GM20431 (cell line): ENCODE results near the gene LY86.
"Not testable (repeated sequence)": the region's sequence is repeated elsewhere in the genome, so short reads cannot be mapped to it uniquely, and the experiment has no call there.

Experiments used
- in situ Hi-C: fragments of 300-500 bp; cut with MseI, MboI; formaldehyde crosslinking; loops from one replicate; pipeline ENCODE4 v1.15.0; 2020; ENCODE audit warnings: low sequenced_read_pairs; ENCODE audit not compliant: unreplicated experiment

LY86 gene

DNA sequence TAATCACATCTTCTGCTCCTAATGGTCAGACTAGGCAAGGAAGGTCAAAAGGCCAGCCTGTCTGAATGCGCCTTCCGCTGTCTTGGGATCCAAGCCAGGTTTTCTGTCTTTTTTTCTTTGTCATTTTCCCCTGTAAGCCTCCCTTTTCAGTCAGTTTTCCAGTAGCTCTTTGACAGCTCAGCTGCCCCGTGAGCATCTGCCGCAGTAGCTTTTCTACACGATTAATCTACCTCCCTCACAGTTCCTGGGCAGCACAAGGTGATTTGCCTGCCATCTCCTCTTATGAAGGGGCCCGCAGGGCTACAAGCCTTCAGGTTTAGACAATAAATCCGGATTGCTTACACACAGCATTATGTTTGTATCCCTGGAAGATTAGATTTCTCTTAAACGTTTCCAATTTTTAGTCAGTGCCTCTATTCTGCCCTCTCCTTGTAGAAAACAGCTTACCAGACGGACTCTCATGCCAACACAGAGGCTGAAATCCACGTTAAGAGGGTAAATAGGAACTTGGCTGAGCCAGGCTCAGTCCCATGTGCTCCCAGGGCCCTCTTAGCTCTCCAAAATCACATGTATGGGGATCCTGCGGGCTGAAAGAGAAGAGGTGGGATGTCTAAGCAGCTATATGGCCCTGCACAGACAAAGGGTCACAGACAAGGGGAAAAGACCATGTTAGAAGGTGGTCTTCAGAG is 77.2 kb downstream of the LY86 start:
- in situ Hi-C loops = no loop called here

GRCh38 chr6:6670150-6670549 is 81.6 kb downstream of the LY86 start:
- in situ Hi-C loops = not testable (repeated sequence)

- in situ Hi-C loops = no loop called here
Measured at GRCh38 chr6:6674872-6675271, 86.4 kb downstream of the LY86 start.

DNA sequence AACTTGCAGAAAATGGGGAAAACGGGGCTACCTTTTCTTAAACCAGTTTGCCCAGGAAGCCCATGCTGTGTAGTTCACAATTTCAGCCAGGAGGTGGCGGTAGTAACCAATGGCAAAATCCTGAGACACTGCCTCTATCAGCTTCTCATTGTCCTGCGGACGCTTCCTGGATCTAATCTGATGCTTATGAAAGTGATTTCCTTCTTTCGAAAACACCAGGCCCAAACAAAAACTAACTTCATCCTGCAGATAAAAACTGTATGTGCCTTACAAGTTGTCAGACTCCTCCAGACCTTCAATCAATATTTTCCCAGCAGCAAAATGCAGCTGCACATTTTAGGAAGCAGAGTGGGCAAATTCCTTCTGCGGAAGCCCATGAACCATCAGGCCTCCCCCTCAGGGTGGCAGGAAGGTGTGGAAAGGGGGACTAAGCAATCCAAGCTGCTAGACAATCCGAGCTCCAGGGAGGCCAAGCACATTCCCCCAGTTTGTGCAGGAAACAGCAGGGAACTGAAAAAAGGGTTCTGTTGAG is 88.5 kb downstream of the LY86 start:
- in situ Hi-C loops = no loop called here

DNA sequence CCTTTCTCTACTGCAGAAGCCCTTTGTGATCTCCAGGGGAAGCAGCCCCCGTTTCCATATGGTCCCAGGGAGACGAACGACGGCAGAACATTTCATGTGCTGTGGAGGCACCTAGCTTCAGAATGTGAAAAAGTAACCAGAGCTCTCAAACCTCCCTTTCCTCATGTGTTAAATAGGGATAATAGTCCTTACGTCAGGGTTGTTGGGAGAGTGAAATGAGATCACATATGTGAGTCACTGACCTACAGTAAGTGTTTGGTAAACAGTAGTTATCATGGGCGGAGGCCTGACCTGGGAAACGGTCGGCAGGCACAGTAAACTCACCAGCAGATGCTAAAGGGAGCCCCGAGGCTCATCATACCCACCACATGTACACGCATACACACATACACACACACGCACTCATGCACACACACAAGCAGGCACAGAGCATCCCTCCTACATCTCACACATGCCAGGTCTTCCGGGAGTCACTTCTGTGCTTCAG is 89.7 kb downstream of the LY86 start:
- in situ Hi-C loops = no loop called here

DNA sequence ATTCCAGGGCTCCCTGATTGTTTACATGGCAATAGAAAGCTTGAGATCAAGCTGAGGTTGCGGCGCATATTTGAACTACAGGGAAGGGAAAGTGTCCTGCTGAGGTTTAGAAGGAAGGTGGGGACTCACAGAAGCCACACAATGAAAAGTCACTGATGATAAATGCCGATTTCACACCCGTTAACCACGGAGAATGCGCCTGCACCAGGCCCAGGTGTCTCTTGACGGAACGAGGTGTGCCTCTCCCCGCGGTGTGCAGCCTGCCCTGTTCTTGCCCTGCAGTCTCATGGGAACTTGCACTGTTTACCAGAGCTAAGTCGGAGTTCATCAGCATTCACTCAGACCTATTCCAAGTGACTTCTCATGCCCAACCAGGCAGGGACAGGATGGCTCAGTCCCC is 90.3 kb downstream of the LY86 start:
- in situ Hi-C loops = no loop called here

DNA sequence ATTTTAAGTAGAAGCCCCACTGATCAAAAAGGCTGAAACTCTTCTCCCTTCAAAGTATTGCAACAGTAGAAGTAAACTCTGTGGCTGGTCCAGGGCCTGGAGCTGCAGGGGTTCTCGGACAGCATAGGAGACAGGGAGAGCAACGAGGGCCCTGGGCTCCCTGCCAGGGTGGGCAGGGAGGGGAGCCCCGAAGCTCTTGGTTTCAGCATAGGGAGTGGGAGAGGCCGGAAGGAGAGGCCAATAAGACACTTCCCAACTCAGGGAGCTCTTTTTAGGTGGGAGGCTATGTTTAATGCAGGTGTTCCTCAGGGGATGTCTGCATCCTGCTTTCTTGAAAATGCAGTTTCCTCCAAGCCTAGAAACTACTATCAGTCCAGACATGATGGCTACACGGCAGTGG is 91.1 kb downstream of the LY86 start:
- in situ Hi-C loops = no loop called here

DNA sequence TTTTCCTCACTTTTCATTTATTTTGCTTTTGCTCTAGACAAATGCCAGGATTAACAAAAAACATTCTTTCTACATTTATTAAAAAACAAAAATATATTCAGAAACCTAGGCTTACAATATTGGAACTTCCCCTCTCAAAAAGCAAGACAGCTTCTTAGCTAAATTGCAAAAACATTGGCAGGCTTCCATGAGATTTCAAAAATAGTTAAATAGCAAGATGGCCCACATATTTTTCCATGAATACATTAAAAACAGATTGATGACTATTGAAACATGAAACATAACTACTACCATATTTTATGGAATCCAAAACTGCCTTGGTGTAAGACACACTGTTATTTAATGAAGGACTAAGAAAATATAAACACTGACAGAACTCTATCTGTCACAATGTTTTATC is 92.0 kb downstream of the LY86 start:
- in situ Hi-C loops = no loop called here

DNA sequence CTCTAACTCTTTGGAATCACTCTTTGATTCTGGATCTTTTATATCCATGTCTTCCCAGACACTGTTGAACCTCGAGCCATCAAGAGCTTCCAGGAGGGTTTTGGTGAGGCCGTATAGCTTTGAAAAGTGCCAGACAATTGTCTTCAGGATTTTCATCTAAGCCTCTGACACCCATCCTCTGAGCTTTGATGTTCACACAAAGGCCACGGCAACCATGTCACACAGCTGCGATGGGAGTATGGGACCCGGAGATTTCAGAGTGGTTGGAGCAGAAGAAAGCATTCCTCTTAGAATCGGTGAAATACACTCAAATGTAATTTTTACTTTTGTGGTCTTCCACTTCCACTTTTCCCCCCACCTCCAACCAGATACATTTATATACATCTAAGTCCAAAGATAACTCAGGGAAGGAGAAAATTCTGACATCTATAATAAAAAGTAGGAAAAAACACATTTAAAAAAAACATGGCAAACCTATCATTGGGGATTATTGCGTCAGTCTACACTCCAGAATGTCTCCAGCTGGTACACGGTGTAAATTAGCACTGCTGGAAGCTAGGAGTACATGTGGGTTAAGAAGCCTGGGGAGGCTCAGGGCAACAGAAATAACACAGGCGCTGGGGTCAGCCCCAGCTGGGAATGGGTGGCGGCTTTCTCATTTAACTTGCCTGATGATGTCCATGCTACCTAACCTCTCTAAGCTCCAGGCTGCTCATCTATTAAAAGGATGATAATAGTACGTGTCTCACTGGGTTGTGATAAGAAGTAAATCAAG is 92.7 kb downstream of the LY86 start:
- in situ Hi-C loops = no loop called here

DNA sequence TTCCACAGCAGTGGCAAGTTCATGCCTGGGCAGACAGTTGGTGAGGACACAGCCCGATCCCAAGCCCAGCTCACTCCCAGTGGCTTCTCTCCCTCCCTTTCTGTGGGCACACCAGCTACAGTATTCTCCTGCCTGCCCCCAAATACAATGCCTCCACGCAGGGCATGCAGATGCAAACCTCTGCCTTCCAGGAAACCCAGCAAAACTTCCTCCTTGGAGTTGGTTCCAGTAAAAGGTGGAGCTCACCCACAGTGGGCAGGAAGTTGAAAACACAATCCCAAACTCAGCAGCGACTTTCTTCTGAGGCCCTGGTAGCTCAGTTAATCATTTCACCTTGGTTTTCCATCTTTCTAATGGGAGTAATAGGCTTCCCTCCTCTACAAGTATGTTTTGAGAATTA is 93.7 kb downstream of the LY86 start:
- in situ Hi-C loops = no loop called here

- in situ Hi-C loops = no loop called here
Measured at GRCh38 chr6:6683969-6684833, 95.7 kb downstream of the LY86 start.

DNA sequence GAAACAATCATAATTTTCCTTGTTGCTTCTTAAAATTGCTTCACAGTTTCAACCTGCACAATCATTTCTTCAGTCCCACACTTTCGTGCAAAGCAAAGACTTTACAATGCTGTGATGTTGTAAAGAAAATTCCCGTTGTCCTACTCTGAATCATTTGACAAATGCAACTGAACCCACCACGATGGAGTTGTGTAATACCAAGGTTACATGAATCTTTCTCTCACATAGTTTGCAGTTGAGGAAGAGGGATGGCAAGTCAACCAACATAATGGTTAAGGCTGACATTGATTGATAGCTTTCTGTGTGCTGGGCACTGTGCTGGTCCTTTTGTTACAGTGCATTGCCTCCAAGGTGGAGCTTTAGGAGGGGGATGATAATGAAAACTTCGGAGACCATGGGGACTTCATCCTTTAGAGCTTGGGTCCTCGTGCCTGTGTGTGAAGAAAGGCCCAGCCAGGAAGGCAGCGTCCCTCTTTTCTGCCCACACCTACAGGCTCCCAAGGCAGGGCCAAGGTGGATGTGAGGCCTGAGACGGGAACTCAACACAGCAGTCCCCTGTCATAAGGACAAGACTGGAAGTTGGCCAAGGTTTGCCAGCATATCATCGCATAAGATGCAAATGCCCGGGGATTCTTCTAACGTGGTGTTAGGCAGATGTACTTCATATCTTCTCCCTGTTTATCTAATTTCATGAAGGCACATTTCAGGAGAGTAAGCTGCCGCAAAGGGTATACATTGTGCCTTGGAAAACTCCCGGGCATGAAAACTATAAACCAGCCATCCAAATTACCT is 96.9 kb downstream of the LY86 start:
- in situ Hi-C loops = no loop called here

GRCh38 chr6:6686176-6686575 is 97.7 kb downstream of the LY86 start:
- in situ Hi-C loops = no loop called here

DNA sequence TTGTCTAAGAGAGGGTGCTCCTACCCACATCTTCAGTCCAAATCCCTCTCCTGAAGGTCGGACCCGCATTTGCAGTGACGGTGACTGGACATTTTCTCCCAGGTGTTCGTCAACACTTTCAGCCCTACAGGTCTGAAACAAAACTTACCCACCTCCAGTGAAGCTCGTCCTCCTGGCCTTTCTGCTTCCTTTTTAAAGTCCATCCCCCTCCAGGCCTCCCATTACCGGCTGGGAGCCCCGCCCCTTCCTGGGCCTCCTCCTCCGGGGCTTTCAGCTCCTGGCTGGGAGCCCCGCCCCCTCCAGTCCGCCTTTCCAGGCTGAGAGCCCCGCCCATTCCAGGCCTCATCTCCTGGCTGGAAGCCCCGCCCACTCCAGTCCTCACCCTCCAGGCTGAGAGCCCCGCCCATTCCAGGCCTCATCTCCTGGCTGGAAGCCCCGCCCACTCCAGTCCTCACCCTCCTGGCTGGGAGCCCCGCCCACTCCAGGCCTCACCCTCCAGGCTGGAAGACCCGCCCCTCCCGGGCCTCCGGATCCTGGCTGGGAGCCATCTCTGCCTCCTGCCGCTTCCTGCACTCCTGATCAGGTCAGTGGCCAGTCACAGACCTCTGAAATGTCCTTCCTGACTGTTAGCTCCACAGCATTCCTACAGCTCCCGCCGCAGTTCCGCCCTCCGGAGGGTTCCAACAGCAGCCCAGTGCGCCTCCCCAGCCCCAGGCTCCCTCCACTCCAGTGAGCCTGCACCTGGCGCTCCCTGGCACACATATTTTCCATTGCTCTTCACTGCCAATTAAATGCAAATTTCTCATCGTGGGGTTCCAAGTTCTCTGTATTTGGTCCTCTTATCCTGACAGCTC is 98.5 kb downstream of the LY86 start:
- in situ Hi-C loops = no loop called here

- in situ Hi-C loops = no loop called here
Measured at GRCh38 chr6:6688283-6688682, 99.8 kb downstream of the LY86 start.

DNA sequence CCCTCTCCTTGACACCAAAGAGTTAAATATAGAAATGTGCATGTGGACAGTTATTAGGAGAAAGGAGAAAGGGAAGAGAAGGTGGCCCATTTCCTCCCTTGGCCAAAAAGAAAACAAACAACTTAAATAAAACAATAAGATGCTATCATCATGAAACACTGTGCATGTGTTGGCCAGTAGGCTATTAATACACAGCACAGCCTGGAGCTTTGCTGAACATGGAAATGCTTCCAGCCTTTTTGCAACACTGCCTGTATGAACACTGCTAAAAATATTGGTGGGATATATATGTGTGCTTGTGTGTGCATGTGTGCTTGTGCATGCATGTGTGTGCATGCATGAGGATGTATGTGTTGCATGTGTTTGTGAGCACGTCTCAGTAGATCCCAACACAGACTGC is 100.4 kb downstream of the LY86 start:
- in situ Hi-C loops = no loop called here

DNA sequence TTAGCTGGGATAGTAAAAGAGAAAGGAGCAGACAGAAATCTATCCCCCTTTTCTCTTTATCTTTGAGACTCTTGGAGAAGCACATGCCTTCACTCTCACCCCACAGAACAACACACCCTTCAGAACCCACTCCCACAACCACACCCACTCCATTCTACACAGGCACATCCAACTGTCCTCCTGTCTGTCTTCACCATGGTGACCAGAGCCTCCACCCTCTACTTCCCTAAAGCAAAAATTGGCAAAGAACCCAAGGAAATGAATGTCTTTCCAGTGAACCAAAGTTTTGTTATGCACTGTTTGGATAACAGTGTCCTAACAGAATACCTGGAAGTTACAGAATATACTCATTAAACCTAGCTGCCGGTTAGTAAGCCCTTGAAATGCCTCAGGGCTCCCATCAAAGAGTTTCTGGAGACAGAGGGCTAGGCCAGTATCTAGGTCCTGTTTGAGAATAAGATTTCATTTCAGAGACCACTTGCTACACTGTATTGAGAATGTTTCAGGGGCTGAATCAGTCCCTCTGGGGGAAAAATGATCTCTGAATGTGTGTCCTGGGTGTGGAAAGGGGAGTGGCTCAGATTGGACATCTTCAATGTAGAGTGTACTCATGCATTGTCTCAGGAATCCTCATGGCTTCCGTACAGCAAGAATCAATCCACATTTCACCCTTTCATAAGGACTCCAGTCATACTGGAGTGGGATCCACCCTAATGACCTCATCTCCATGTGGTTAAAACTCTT is 101.1 kb downstream of the LY86 start:
- in situ Hi-C loops = no loop called here

DNA sequence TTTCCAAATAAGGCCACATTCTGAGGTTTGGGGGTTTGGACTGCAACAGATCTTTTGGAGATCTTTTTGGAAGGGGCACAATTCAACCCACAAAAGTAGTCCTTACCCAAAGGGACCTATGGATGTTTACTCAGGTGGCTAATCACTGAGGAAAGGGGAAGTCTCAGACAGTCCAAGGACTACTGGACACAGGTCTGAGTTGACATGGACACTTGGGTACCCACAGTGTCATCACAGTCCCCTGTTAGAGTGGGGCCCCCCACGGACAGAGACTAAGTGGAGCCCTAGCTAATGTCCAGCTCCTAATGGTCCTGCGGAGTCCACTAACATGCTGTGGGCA is 101.6 kb downstream of the LY86 start:
- in situ Hi-C loops = no loop called here
